Calu3 (cell line): ENCODE measurements around the gene MTA3. TPM values are rescaled to one million over a fixed set of nuclear protein-coding genes. Genes with fewer than 3 reads are reported as not detected.
A peak's percentile ranks its signal among the peaks of the same experiment; 100 is the strongest.
"Not testable (repeated sequence)": the region's sequence is repeated elsewhere in the genome, so short reads cannot be mapped to it uniquely, and the experiment has no call there.

Source experiments
- BruUV-seq: library from RNA; stranded (reverse); fragments of 400-500 nt; replicated peaks from 2 replicates; lab custom pipeline; 2021; lab: Mats Ljungman, UMichigan
- CTCF ChIA-PET: fragments of 300-600 bp; sonication (Branson Sonifier 250); formaldehyde crosslinking; loops from one replicate; lab custom pipeline; 2022; ENCODE audit warnings: antibody characterized with exemption; lab: Charles Lee
- DNase-seq: peaks from one replicate; pipeline ENCODE4 v3.0.0; 2022
- H3K27ac Mint-ChIP-seq: one replicate; pipeline ENCODE4 v1.8.0; 2022; ENCODE audit warnings: mixed read lengths; ENCODE audit not compliant: unreplicated experiment
- H3K27me3 Mint-ChIP-seq: one replicate; pipeline ENCODE4 v1.8.0; 2022; ENCODE audit warnings: mixed read lengths; ENCODE audit not compliant: unreplicated experiment
- H3K36me3 Mint-ChIP-seq: one replicate; pipeline ENCODE4 v1.8.0; 2022; ENCODE audit warnings: mild to moderate bottlenecking, moderate library complexity, mixed read lengths; ENCODE audit not compliant: insufficient read depth, unreplicated experiment
- H3K4me1 Mint-ChIP-seq: one replicate; pipeline ENCODE4 v1.8.0; 2022; ENCODE audit warnings: mild to moderate bottlenecking, low read depth, mixed read lengths; ENCODE audit not compliant: unreplicated experiment
- H3K4me3 Mint-ChIP-seq: one replicate; pipeline ENCODE4 v1.8.0; 2022; ENCODE audit warnings: mild to moderate bottlenecking, low read depth, moderate library complexity, mixed read lengths; ENCODE audit not compliant: unreplicated experiment
- H3K9me3 Mint-ChIP-seq: one replicate; pipeline ENCODE4 v1.8.0; 2022; ENCODE audit warnings: low read depth, mixed read lengths; ENCODE audit not compliant: unreplicated experiment
- intact Hi-C: fragments of 100-400 bp; cut with micrococcal nuclease; formaldehyde crosslinking; loops from one replicate; pipeline ENCODE4 v1.10.0; 2022; ENCODE audit not compliant: unreplicated experiment
- total RNA-seq: library from RNA; stranded (reverse); gene quantifications from 2 replicates; pipeline ENCODE4 v1.2.3, GENCODE V29; 2022
- TF ChIP-seq, protein P1 (sequence below): fragments of 200-600 bp; IDR thresholded peaks from one replicate; pipeline ENCODE4 v1.8.0; 2022; ENCODE audit warnings: antibody characterized with exemption; ENCODE audit not compliant: unreplicated experiment

Gene MTA3
- total RNA-seq, 1 experiment from 2014 or later, result 46.5 TPM

DNA sequence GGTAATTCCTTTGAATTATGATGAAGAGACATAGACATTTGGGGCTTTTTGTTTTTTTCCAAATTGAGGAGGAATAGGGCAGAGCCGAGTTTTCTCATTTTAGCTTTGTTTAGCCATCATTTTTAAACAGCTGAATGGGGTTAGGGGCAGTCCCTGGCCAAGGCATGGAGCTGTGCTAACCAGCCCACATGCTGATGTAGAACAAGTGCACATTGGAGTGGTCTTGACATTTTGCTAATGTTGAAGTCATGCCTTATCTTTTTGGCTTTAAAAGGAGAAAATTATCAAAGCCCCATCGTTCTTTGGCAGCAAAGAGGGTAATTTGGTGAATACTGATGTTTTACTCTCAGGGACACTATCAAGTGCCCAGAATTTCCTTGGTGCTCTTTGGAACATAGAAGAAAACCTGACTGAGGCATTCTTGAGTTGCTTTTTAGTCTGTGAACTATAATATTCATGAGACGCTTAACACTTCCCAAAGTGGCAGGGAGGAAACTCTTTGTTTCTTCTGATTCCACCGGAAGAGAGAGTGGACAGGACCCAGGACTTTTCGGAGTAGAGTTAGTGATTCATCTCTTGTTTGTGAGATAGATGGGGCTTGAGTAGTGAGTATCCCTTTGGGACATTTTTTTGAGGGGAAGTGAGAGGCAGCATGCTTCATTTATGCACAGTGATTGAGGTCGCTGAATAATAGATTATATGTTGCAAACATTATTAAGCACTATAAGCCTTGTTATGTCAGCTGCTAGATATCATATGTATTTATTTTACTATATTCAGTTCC lies 45.0 kb downstream of the MTA3 start:
- TF ChIP-seq, protein P1, sequence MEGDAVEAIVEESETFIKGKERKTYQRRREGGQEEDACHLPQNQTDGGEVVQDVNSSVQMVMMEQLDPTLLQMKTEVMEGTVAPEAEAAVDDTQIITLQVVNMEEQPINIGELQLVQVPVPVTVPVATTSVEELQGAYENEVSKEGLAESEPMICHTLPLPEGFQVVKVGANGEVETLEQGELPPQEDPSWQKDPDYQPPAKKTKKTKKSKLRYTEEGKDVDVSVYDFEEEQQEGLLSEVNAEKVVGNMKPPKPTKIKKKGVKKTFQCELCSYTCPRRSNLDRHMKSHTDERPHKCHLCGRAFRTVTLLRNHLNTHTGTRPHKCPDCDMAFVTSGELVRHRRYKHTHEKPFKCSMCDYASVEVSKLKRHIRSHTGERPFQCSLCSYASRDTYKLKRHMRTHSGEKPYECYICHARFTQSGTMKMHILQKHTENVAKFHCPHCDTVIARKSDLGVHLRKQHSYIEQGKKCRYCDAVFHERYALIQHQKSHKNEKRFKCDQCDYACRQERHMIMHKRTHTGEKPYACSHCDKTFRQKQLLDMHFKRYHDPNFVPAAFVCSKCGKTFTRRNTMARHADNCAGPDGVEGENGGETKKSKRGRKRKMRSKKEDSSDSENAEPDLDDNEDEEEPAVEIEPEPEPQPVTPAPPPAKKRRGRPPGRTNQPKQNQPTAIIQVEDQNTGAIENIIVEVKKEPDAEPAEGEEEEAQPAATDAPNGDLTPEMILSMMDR, result no peak
- intact Hi-C loops, result no loop called here
- Mint-ChIP-seq H3K27ac (no peak overlapping the region), H3K36me3 (peaks cover 5% of the 10 kb centered on the region), H3K27me3 (no peaks in the 10 kb centered on the region), H3K4me1 (peaks cover 1% of the 10 kb centered on the region), H3K4me3 (no peak overlapping the region), H3K9me3 (no peaks in the 10 kb centered on the region)
- no TSS peak for BruUV-seq
- CTCF ChIA-PET, result no interaction called here
- DNase-seq, result no peak

DNA sequence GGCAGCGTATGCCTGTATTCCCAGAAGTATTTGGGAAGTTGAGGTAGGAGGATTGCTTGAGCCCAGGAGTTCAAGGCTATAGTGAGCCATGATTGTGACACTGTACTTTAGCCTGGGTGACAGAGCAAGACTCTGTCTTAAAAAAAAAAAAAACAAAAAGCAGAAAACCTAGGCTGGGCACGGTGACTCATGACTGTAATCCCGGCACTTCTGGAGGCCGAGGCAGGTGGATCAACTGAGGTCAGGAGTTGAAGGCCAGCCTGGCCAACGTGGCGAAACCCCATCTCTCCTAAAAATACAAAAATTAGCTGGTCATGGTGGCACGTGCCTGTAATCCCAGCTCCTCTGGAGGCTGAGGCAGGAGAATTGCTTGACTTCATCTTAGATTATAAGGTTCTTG lies 46.4 kb downstream of the MTA3 start:
- TF ChIP-seq, protein P1, result no peak
- peak; percentile 6 for DNase-seq
- Mint-ChIP-seq H3K4me1 (peaks cover 10% of the 10 kb centered on the region), H3K27me3 (no peaks in the 10 kb centered on the region), H3K36me3 (peaks cover 5% of the 10 kb centered on the region), H3K9me3 (no peaks in the 10 kb centered on the region), H3K4me3 (no peak overlapping the region), H3K27ac (no peak overlapping the region)
- CTCF ChIA-PET, result interaction anchor here (0.7 kb wide), 1 partner anchor 257 kb away, joined by 5 read pairs; no protein-coding TSS in a partner anchor
- no TSS peak for BruUV-seq
- intact Hi-C loops, result no loop called here

DNA sequence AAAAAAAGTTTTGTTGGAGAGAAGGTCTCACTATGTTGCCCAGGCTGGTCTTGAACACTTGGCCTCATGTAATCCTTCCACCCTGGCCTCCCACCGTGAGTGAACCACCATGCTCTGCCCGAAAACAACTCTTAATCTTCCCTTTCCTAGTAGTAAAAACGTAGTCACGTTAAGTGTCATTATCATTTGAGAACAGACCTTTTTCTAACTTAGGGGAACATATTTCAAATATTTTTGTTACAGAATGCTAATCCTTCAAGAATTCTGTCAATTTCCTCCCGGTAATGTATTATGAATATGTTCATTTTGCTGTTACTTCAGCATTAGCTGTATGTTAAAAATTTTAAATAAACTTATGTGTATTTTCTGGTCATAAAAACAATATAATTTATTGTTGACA lies 49.7 kb downstream of the MTA3 start:
- no peak overlapping the region for H3K27ac Mint-ChIP-seq
- H3K9me3 Mint-ChIP-seq, result no peaks in the 10 kb centered on the region
- CTCF ChIA-PET, result no interaction called here
- peaks cover 10% of the 10 kb centered on the region for H3K4me1 Mint-ChIP-seq
- H3K36me3 Mint-ChIP-seq, result peaks cover 5% of the 10 kb centered on the region
- H3K4me3 Mint-ChIP-seq, result no peak overlapping the region
- TF ChIP-seq, protein P1, result no peak
- intact Hi-C loops, result no loop called here
- no peak for DNase-seq
- no TSS peak for BruUV-seq
- no peaks in the 10 kb centered on the region for H3K27me3 Mint-ChIP-seq

DNA sequence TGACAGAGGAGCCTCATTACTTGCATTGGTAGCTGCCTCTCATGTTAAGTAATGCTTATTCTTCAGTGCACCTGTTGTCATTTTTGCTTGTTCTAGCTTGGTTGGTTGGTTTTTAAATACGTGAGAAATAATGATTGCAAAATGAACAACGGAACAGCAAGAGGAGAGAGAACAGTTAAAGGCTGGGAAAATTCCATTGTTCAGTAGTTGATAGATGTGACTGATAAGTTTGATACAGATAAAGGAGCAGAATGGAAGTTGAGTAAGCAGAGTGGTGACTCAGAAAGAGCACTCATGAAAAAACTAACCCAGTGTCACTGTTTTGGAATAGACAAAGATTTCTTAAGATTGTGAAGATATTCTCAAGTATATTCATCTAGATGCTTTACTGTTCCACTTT lies 50.5 kb downstream of the MTA3 start:
- CTCF ChIA-PET, result no interaction called here
- Mint-ChIP-seq H3K36me3 (peaks cover 5% of the 10 kb centered on the region), H3K9me3 (no peaks in the 10 kb centered on the region), H3K4me1 (peaks cover 10% of the 10 kb centered on the region), H3K27me3 (no peaks in the 10 kb centered on the region), H3K27ac (no peak overlapping the region), H3K4me3 (no peak overlapping the region)
- intact Hi-C loops, result no loop called here
- TF ChIP-seq, protein P1, result no peak
- no peak for DNase-seq
- no TSS peak for BruUV-seq

DNA sequence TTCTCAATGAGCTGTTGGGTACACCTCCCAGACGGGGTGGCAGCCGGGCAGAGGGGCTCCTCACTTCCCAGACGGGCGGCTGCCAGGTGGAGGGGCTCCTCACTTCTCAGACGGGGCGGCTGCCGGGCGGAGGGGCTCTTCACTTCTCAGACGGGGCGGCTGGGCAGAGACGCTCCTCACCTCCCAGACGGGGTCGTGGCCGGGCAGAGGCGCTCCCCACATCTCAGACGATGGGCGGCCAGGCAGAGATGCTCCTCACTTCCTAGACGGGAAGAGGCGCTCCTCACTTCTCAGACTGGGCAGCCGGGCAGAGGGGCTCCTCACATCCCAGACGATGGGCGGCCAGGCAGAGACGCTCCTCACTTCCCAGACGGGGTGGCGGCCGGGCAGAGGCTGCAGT lies 53.2 kb downstream of the MTA3 start:
- H3K27ac Mint-ChIP-seq, CTCF ChIA-PET, BruUV-seq: not testable (repeated sequence)

More for the DNA sequence above, 53.2 kb downstream of the MTA3 start:
- H3K27me3 Mint-ChIP-seq, intact Hi-C loops, H3K9me3 Mint-ChIP-seq, H3K4me3 Mint-ChIP-seq, H3K36me3 Mint-ChIP-seq, DNase-seq: not testable (repeated sequence)
- peaks cover 10% of the 10 kb centered on the region for H3K4me1 Mint-ChIP-seq
